CD4-positive, alpha-beta T cell treated with Interferon gamma for 1 hour (primary cell): ENCODE measurements around the gene BCAM.
"Not testable (repeated sequence)": the region's sequence is repeated elsewhere in the genome, so short reads cannot be mapped to it uniquely, and the experiment has no call there.

Experiments used
- DNase-seq: peaks from one replicate; pipeline ENCODE4 v3.0.0-alpha.2; 2020

The BCAM gene

GRCh38 chr19:44855606-44856005, 46.7 kb downstream of the BCAM start:
- DNase-seq, result no peak

- DNase-seq, result no peak
Measured at GRCh38 chr19:44856421-44857083, 47.6 kb downstream of the BCAM start.

GRCh38 chr19:44857837-44858236, 48.9 kb downstream of the BCAM start:
- no peak for DNase-seq

- DNase-seq, result not testable (repeated sequence)
Measured at GRCh38 chr19:44861576-44861975, 52.7 kb downstream of the BCAM start.

GRCh38 chr19:44863990-44864389, 55.1 kb downstream of the BCAM start:
- DNase-seq, result no peak

GRCh38 chr19:44865196-44865767, 56.4 kb downstream of the BCAM start:
- DNase-seq, result no peak

- DNase-seq, result no peak
Measured at GRCh38 chr19:44866664-44867063, 57.8 kb downstream of the BCAM start.

- DNase-seq, result no peak
Measured at GRCh38 chr19:44867578-44867977, 58.7 kb downstream of the BCAM start.

GRCh38 chr19:44869733-44870470, 61.0 kb downstream of the BCAM start:
- peak; percentile 33 for DNase-seq
